Stimulated activated naive CD4-positive, alpha-beta T cell treated with Interleukin-2 at 50 U/mL for 16 hours (primary cell): ENCODE results near the gene BNIP3.

Source experiments
- DNase-seq: peaks from one replicate; lab custom pipeline; 2025; lab: John Stamatoyannopoulos, UW

Gene BNIP3

GRCh38 chr10:131949041-131949862 is 32.5 kb downstream of the BNIP3 start:
- no peak for DNase-seq

- no peak for DNase-seq
Observed at GRCh38 chr10:131948501-131948900, 33.2 kb downstream of the BNIP3 start.

GRCh38 chr10:131947631-131948347 is 33.9 kb downstream of the BNIP3 start:
- no peak for DNase-seq

- no peak for DNase-seq
Observed at GRCh38 chr10:131946880-131947279, 34.8 kb downstream of the BNIP3 start.

- DNase-seq, result no peak
Observed at GRCh38 chr10:131946321-131946751, 35.4 kb downstream of the BNIP3 start.

- no peak for DNase-seq
Observed at GRCh38 chr10:131944976-131945695, 36.6 kb downstream of the BNIP3 start.

- DNase-seq, result no peak
Observed at GRCh38 chr10:131944412-131944811, 37.3 kb downstream of the BNIP3 start.

- DNase-seq, result no peak
Observed at GRCh38 chr10:131943021-131943814, 38.5 kb downstream of the BNIP3 start.

- no peak for DNase-seq
Observed at GRCh38 chr10:131942455-131942854, 39.3 kb downstream of the BNIP3 start.

- no peak for DNase-seq
Observed at GRCh38 chr10:131938681-131939080, 43.0 kb downstream of the BNIP3 start.

GRCh38 chr10:131937836-131938235 is 43.9 kb downstream of the BNIP3 start:
- no peak for DNase-seq

GRCh38 chr10:131936736-131937135 is 45.0 kb downstream of the BNIP3 start:
- no peak for DNase-seq

GRCh38 chr10:131936294-131936693 is 45.4 kb downstream of the BNIP3 start:
- no peak for DNase-seq

- no peak for DNase-seq
Observed at GRCh38 chr10:131935260-131935659, 46.5 kb downstream of the BNIP3 start.

- DNase-seq, result no peak
Observed at GRCh38 chr10:131934769-131935168, 47.0 kb downstream of the BNIP3 start.

- DNase-seq, result no peak
Observed at GRCh38 chr10:131933696-131934086, 48.0 kb downstream of the BNIP3 start.

- no peak for DNase-seq
Observed at GRCh38 chr10:131933016-131933695, 48.6 kb downstream of the BNIP3 start.

- DNase-seq, result no peak
Observed at GRCh38 chr10:131931981-131932380, 49.7 kb downstream of the BNIP3 start.

- DNase-seq, result no peak
Observed at GRCh38 chr10:131930586-131931330, 51.0 kb downstream of the BNIP3 start.

GRCh38 chr10:131930150-131930549 is 51.6 kb downstream of the BNIP3 start:
- DNase-seq, result no peak
